PC-3 (cell line): ENCODE measurements around the gene GAB1. TPM values are rescaled to one million over a fixed set of nuclear protein-coding genes. Genes with fewer than 3 reads are reported as not detected.

Experiments used
- ATAC-seq: fragments of 200-7000 bp; cut with Tn5 transposase; 2 replicates; pipeline ENCODE4 v1.9.1; 2020; ENCODE audit warnings: mild to moderate bottlenecking, moderate library complexity
- BruUV-seq: library from RNA; stranded (reverse); fragments of 400-500 nt; replicated peaks from 2 replicates; lab custom pipeline; 2021; lab: Mats Ljungman, UMichigan
- CTCF ChIA-PET: fragments of 300-600 bp; sonication (Branson Sonifier 250); formaldehyde crosslinking; loops from one replicate; lab custom pipeline; 2022; ENCODE audit warnings: antibody characterized with exemption; lab: Charles Lee
- POLR2A ChIA-PET: fragments of 300-600 bp; sonication (Branson Sonifier 250); formaldehyde crosslinking; loops from one replicate; lab custom pipeline; 2022; ENCODE audit warnings: antibody characterized with exemption; ENCODE audit not compliant: unreplicated experiment; lab: Charles Lee
- DNase-seq: peaks from one replicate; pipeline ENCODE4 v3.0.0-alpha.2; 2015
- H2AFZ ChIP-seq: fragments of 300-600 bp; sonication (generic); 2 replicates; pipeline ENCODE4 v1.6.0; 2016; ENCODE audit warnings: antibody characterized with exemption, low read length
- H3F3A ChIP-seq: fragments of 300-600 bp; sonication (generic); one replicate; pipeline ENCODE4 v1.6.0; 2017; ENCODE audit warnings: antibody characterized with exemption, low read length, control low read depth, mild to moderate bottlenecking; ENCODE audit not compliant: unreplicated experiment
- H3K27ac ChIP-seq: fragments of 300-600 bp; sonication (generic); 2 replicates; pipeline ENCODE4 v1.5.1; 2016; ENCODE audit warnings: mild to moderate bottlenecking, low read length
- H3K27me3 ChIP-seq: fragments of 300-600 bp; sonication (generic); 2 replicates; pipeline ENCODE4 v1.6.1; 2016; ENCODE audit warnings: low read length, mixed read lengths
- H3K36me3 ChIP-seq: fragments of 300-600 bp; sonication (generic); 2 replicates; pipeline ENCODE4 v1.6.1; 2016; ENCODE audit warnings: low read depth, mixed run types, low read length, mixed read lengths
- H3K4me1 ChIP-seq: fragments of 300-600 bp; sonication (generic); 2 replicates; pipeline ENCODE4 v1.5.1; 2016; ENCODE audit warnings: low read length; ENCODE audit not compliant: insufficient read depth
- H3K4me2 ChIP-seq: fragments of 300-600 bp; sonication (generic); 2 replicates; pipeline ENCODE4 v1.6.0; 2016; ENCODE audit warnings: low read length
- H3K4me3 ChIP-seq: fragments of 300-600 bp; sonication (generic); 2 replicates; pipeline ENCODE4 v1.5.1; 2016; ENCODE audit warnings: mild to moderate bottlenecking, low read length, mixed read lengths
- H3K79me2 ChIP-seq: fragments of 300-600 bp; sonication (generic); 2 replicates; pipeline ENCODE4 v1.6.1; 2017; ENCODE audit warnings: low read length, mixed read lengths
- H3K9ac ChIP-seq: fragments of 300-600 bp; sonication (generic); 2 replicates; pipeline ENCODE4 v1.6.0; 2016; ENCODE audit warnings: mild to moderate bottlenecking, low read length
- H3K9me2 ChIP-seq: fragments of 300-600 bp; sonication (generic); replicated peaks from 2 replicates; pipeline ENCODE4 v1.6.1; 2016; ENCODE audit warnings: mixed run types, low read length, mixed read lengths
- H3K9me3 ChIP-seq: fragments of 300-600 bp; sonication (generic); 2 replicates; pipeline ENCODE4 v1.6.1; 2016; ENCODE audit warnings: low read length, mixed read lengths
- H4K20me1 ChIP-seq: fragments of 300-600 bp; sonication (generic); 2 replicates; pipeline ENCODE4 v1.6.1; 2016; ENCODE audit warnings: low read length, mixed read lengths
- CTCF ChIP-seq: fragments of 300-600 bp; sonication (generic); conservative IDR thresholded peaks from 2 replicates; pipeline ENCODE4 v1.5.1; 2017; ENCODE audit warnings: antibody characterized with exemption, low read depth, mild to moderate bottlenecking, low read length
- EZH2 ChIP-seq: fragments of 300-600 bp; sonication (generic); IDR thresholded peaks from one replicate; pipeline ENCODE4 v1.6.1; 2017; ENCODE audit warnings: antibody characterized with exemption, mild to moderate bottlenecking, low read length; ENCODE audit not compliant: unreplicated experiment
- EZH2phosphoT487 ChIP-seq: fragments of 300-600 bp; sonication (generic); IDR thresholded peaks from 2 replicates; pipeline ENCODE4 v1.6.1; 2018; ENCODE audit warnings: mild to moderate bottlenecking, antibody characterized with exemption, low read length, borderline replicate concordance
- intact Hi-C: fragments of 100-400 bp; cut with micrococcal nuclease; formaldehyde crosslinking; loops from 2 replicates; pipeline ENCODE4 v1.9.0; 2023
- total RNA-seq: library from RNA; depleted of rRNA; stranded (reverse); fragments of >200 nt; gene quantifications from 2 replicates; pipeline ENCODE4 v1.2.3, GENCODE V29; 2014

The GAB1 gene
- total RNA-seq, 1 experiment from 2014 or later: 4.9 TPM

GRCh38 chr4:143498021-143498420, 161.3 kb downstream of the GAB1 start:
- DNase-seq: no peak
- BruUV-seq: no TSS peak
- H3F3A ChIP-seq: no peaks in the 10 kb centered on the region
- no peak overlapping the region for H3K27ac ChIP-seq
- H3K9me3 ChIP-seq: no peaks in the 10 kb centered on the region
- H3K36me3 ChIP-seq: no peaks in the 10 kb centered on the region
- ChIA-PET POLR2A (no interaction called here), CTCF (no interaction called here)
- H3K4me2 ChIP-seq: no peak overlapping the region
- no peaks in the 10 kb centered on the region for H3K27me3 ChIP-seq
- no peaks in the 10 kb centered on the region for H3K4me1 ChIP-seq
- H3K9ac ChIP-seq: no peak overlapping the region
- TF ChIP-seq EZH2 (no peak), EZH2phosphoT487 (no peak), CTCF (no peak)
- no peaks in the 10 kb centered on the region for H4K20me1 ChIP-seq
- no peak overlapping the region for H2AFZ ChIP-seq
- H3K4me3 ChIP-seq: no peak overlapping the region
- no peaks in the 10 kb centered on the region for H3K9me2 ChIP-seq
- no peaks in the 10 kb centered on the region for H3K79me2 ChIP-seq
- no peak for ATAC-seq
- intact Hi-C loops: no loop called here

- Histone ChIP-seq H3K4me2 (no peak overlapping the region), H3K36me3 (no peaks in the 10 kb centered on the region), H3K9ac (no peak overlapping the region), H3K9me2 (no peaks in the 10 kb centered on the region), H4K20me1 (no peaks in the 10 kb centered on the region), H3K9me3 (no peaks in the 10 kb centered on the region), H3K4me1 (no peaks in the 10 kb centered on the region), H3K79me2 (no peaks in the 10 kb centered on the region), H3K4me3 (no peak overlapping the region), H3K27me3 (0 out of 2 replicates have a peak, but pooled peaks cover 1% of the 10 kb centered on the region), H3F3A (no peaks in the 10 kb centered on the region), H2AFZ (no peak overlapping the region), H3K27ac (no peak overlapping the region)
- CTCF ChIA-PET: no interaction called here
- TF ChIP-seq EZH2phosphoT487 (no peak), CTCF (no peak), EZH2 (no peak)
- POLR2A ChIA-PET: no interaction called here
- intact Hi-C loops: no loop called here
- no peak for ATAC-seq
- BruUV-seq: no TSS peak
- DNase-seq: no peak
Measured at GRCh38 chr4:143502231-143502630, 165.6 kb downstream of the GAB1 start.

- TF ChIP-seq CTCF (no peak), EZH2 (no peak), EZH2phosphoT487 (no peak)
- no peak overlapping the region for H2AFZ ChIP-seq
- H3K9me3 ChIP-seq: no peaks in the 10 kb centered on the region
- no TSS peak for BruUV-seq
- no peaks in the 10 kb centered on the region for H4K20me1 ChIP-seq
- H3K9me2 ChIP-seq: no peaks in the 10 kb centered on the region
- ATAC-seq (no peak), DNase-seq (no peak)
- no peak overlapping the region for H3K4me2 ChIP-seq
- H3K27ac ChIP-seq: no peak overlapping the region
- H3F3A ChIP-seq: no peaks in the 10 kb centered on the region
- no peaks in the 10 kb centered on the region for H3K4me1 ChIP-seq
- H3K79me2 ChIP-seq: no peaks in the 10 kb centered on the region
- ChIA-PET POLR2A (no interaction called here), CTCF (no interaction called here)
- H3K9ac ChIP-seq: no peak overlapping the region
- no peak overlapping the region for H3K4me3 ChIP-seq
- intact Hi-C loops: no loop called here
- H3K27me3 ChIP-seq: peaks cover 15% of the 10 kb centered on the region; the same call in 1 of the 2 replicates
- H3K36me3 ChIP-seq: no peaks in the 10 kb centered on the region
Measured at GRCh38 chr4:143506031-143506430, 169.4 kb downstream of the GAB1 start.
